Erythroblast (primary cell): Measurements from ENCODE around the gene ARPC5L.

Experiments used
- GATA1 ChIP-seq: IDR thresholded peaks from 2 replicates; pipeline ENCODE4 v1.6.1; 2011; ENCODE audit warnings: low read depth, mild to moderate bottlenecking, control low read depth, low read length, moderate library complexity
- POLR2A ChIP-seq: IDR thresholded peaks from 2 replicates; pipeline ENCODE4 v1.6.1; 2011; ENCODE audit warnings: mild to moderate bottlenecking, low read length

DNA sequence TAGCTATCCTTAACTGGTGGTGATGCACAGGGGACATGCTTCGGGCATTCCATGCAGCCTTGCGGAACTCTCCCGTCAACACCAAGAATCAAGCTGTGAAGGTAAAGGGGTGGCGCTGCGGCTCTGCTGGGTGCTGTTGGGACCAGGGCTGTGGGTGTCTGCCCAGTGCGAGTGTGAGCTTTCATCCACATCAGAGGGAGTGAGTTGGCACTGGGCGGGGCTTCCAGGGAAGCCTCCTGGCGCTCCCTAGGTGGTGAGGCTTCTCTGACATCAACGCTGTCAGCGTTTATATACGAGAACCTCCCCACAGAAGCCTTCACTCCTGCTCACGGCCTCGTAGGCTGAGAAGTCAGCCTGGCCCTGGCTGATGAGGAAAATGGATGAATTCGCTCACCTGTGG, 11.7 kb downstream of the ARPC5L start:
- TF ChIP-seq POLR2A (no peak), GATA1 (no peak)
